HepG2 (cell line): ENCODE data around the gene AJUBA. TPM values are rescaled to one million over a fixed set of nuclear protein-coding genes. Genes with fewer than 3 reads are reported as not detected.

ENCODE experiments used
- CCAR2 ChIP-seq: fragments of 200-400 bp; formaldehyde crosslinking; optimal IDR thresholded peaks from 2 replicates; pipeline ENCODE3; 2018; ENCODE audit warnings: low read depth, mild to moderate bottlenecking, low read length, moderate library complexity
- ETV6 ChIP-seq: sonication (generic); formaldehyde crosslinking; conservative IDR thresholded peaks from 2 replicates; pipeline ENCODE4 v1.4.0; 2020; ENCODE audit warnings: missing genetic modification reagents
- FOXK1 ChIP-seq: sonication (generic); formaldehyde crosslinking; IDR thresholded peaks from 2 replicates; pipeline ENCODE4 v1.4.0; 2020; ENCODE audit warnings: low read depth, missing genetic modification reagents, borderline replicate concordance
- IRF2 ChIP-seq: IDR thresholded peaks from 2 replicates; pipeline ENCODE4 v1.6.1; 2018; ENCODE audit warnings: missing genetic modification reagents, missing compliant biosample characterization
- ISX ChIP-seq: sonication (generic); formaldehyde crosslinking; conservative IDR thresholded peaks from 2 replicates; pipeline ENCODE4 v1.5.0; 2020; ENCODE audit warnings: missing genetic modification reagents
- MED1 ChIP-seq: sonication (generic); formaldehyde crosslinking; IDR thresholded peaks from 2 replicates; pipeline ENCODE4 v1.4.0; 2020; ENCODE audit warnings: missing genetic modification reagents
- NKX3-1 ChIP-seq: sonication (generic); formaldehyde crosslinking; IDR thresholded peaks from 2 replicates; pipeline ENCODE4 v1.5.0; 2020; ENCODE audit warnings: missing genetic modification reagents
- PBX2 ChIP-seq: IDR thresholded peaks from 2 replicates; pipeline ENCODE4 v1.6.1; 2016; ENCODE audit warnings: control low read depth
- RAD51 ChIP-seq: fragments of 450-650 bp; IDR thresholded peaks from 2 replicates; pipeline ENCODE4 v1.6.1; 2016; ENCODE audit warnings: borderline replicate concordance
- RNF2 ChIP-seq: fragments of 450-650 bp; conservative IDR thresholded peaks from 2 replicates; pipeline ENCODE4 v1.6.1; 2016; ENCODE audit warnings: low read depth
- THYN1 ChIP-seq: sonication (generic); formaldehyde crosslinking; IDR thresholded peaks from 2 replicates; pipeline ENCODE4 v1.8.1; 2023; ENCODE audit warnings: low read depth, mild to moderate bottlenecking, moderate library complexity, missing genetic modification reagents, borderline replicate concordance
- ZNF143 ChIP-seq: sonication (generic); formaldehyde crosslinking; IDR thresholded peaks from 2 replicates; pipeline ENCODE4 v1.4.0; 2020; ENCODE audit warnings: missing genetic modification reagents
- ZNF24 ChIP-seq: fragments of 450-650 bp; IDR thresholded peaks from 2 replicates; pipeline ENCODE4 v1.6.1; 2017; ENCODE audit warnings: antibody characterized with exemption, mild to moderate bottlenecking
- ZNF274 ChIP-seq: sonication (generic); formaldehyde crosslinking; IDR thresholded peaks from 2 replicates; pipeline ENCODE4 v1.5.1; 2020; ENCODE audit warnings: mild to moderate bottlenecking, missing genetic modification reagents
- ZNF281 ChIP-seq: sonication (generic); formaldehyde crosslinking; IDR thresholded peaks from 2 replicates; pipeline ENCODE4 v1.4.0; 2020; ENCODE audit warnings: missing genetic modification reagents, borderline replicate concordance
- ZNF34 ChIP-seq: sonication (generic); formaldehyde crosslinking; IDR thresholded peaks from 2 replicates; pipeline ENCODE4 v1.4.0; 2020; ENCODE audit warnings: mild to moderate bottlenecking, missing genetic modification reagents, borderline replicate concordance
- ZSCAN29 ChIP-seq: sonication (generic); formaldehyde crosslinking; conservative IDR thresholded peaks from 2 replicates; pipeline ENCODE4 v1.4.0; 2020; ENCODE audit warnings: mild to moderate bottlenecking, missing genetic modification reagents
- ZUFSP ChIP-seq: sonication (generic); formaldehyde crosslinking; IDR thresholded peaks from 2 replicates; pipeline ENCODE4 v1.9.0; 2021; ENCODE audit warnings: missing genetic modification reagents, mild to moderate bottlenecking, borderline replicate concordance
- polyA plus RNA-seq, 8 experiments: library from polyadenylated mRNA; depleted of rRNA in 3 of 8; stranded (reverse) in 7 of 8; unstranded in 1 of 8; fragments of >200 nt; fragmentation: Illumina TruSeq in 4 of 8; extraction: Trizol in 4 of 8; gene quantifications; 2 replicates each; pipeline versions ENCODE4 v1.2.1 to v1.2.3, GENCODE V29; 2011 to 2016; ENCODE audit warnings: low read depth in 4 of 8, missing spikeins in 1 of 8, mixed read lengths in 1 of 8; ENCODE audit not compliant: insufficient read depth in 1 of 8
- total RNA-seq, 5 experiments: library from RNA; depleted of rRNA; stranded (reverse); fragments of >200 nt; fragmentation: Illumina TruSeq; extraction: Trizol; gene quantifications; 2 replicates each; pipeline ENCODE4 v1.2.3, GENCODE V29; 2016; ENCODE audit warnings: low read depth in 1 of 5
- TF ChIP-seq, protein P1 (sequence below): fragments of 450-650 bp; IDR thresholded peaks from 2 replicates; pipeline ENCODE4 v1.6.1; 2017; ENCODE audit warnings: mild to moderate bottlenecking
- TF ChIP-seq, protein P2 (sequence below): sonication (generic); formaldehyde crosslinking; IDR thresholded peaks from 2 replicates; pipeline ENCODE4 v1.5.0; 2020; ENCODE audit warnings: mild to moderate bottlenecking, missing genetic modification reagents, borderline replicate concordance

AJUBA gene
- total and polyA plus RNA-seq, 2 of the 13 experiments (the other 11 are each of a cell fraction or from before 2014, with no cell fraction given), result 157 to 241 TPM

GRCh38 chr14:22978981-22979671, 3.2 kb downstream of the AJUBA start (continued):
- TF ChIP-seq, protein P1, sequence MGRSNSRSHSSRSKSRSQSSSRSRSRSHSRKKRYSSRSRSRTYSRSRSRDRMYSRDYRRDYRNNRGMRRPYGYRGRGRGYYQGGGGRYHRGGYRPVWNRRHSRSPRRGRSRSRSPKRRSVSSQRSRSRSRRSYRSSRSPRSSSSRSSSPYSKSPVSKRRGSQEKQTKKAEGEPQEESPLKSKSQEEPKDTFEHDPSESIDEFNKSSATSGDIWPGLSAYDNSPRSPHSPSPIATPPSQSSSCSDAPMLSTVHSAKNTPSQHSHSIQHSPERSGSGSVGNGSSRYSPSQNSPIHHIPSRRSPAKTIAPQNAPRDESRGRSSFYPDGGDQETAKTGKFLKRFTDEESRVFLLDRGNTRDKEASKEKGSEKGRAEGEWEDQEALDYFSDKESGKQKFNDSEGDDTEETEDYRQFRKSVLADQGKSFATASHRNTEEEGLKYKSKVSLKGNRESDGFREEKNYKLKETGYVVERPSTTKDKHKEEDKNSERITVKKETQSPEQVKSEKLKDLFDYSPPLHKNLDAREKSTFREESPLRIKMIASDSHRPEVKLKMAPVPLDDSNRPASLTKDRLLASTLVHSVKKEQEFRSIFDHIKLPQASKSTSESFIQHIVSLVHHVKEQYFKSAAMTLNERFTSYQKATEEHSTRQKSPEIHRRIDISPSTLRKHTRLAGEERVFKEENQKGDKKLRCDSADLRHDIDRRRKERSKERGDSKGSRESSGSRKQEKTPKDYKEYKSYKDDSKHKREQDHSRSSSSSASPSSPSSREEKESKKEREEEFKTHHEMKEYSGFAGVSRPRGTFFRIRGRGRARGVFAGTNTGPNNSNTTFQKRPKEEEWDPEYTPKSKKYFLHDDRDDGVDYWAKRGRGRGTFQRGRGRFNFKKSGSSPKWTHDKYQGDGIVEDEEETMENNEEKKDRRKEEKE, result no peak
- no peak for TF ChIP-seq THYN1 (CRISPR knock-in tag)
- peak; percentile 73; the same call in 1 of the 2 replicates for TF ChIP-seq ZNF274 (CRISPR knock-in tag)
- TF ChIP-seq ZUFSP (CRISPR knock-in tag), result no peak
- TF ChIP-seq ZSCAN29 (CRISPR knock-in tag), result no peak
- TF ChIP-seq ZNF24, result no peak
- no peak for TF ChIP-seq ZNF34
- no peak for TF ChIP-seq NKX3-1
- TF ChIP-seq ISX (CRISPR knock-in tag), result no peak
- no peak for TF ChIP-seq CCAR2
- no peak for TF ChIP-seq RNF2
- TF ChIP-seq FOXK1 (CRISPR knock-in tag), result no peak
- TF ChIP-seq MED1 (CRISPR knock-in tag), result no peak
- no peak for TF ChIP-seq RAD51
- TF ChIP-seq ZNF281 (CRISPR knock-in tag), result no peak
- 0 out of 2 replicates have a peak, but pooled peaks have one; percentile 18 for TF ChIP-seq IRF2 (CRISPR knock-in tag)
- no peak for TF ChIP-seq PBX2 (CRISPR knock-in tag)
- no peak for TF ChIP-seq ZNF143 (CRISPR knock-in tag)
- TF ChIP-seq, protein P2, sequence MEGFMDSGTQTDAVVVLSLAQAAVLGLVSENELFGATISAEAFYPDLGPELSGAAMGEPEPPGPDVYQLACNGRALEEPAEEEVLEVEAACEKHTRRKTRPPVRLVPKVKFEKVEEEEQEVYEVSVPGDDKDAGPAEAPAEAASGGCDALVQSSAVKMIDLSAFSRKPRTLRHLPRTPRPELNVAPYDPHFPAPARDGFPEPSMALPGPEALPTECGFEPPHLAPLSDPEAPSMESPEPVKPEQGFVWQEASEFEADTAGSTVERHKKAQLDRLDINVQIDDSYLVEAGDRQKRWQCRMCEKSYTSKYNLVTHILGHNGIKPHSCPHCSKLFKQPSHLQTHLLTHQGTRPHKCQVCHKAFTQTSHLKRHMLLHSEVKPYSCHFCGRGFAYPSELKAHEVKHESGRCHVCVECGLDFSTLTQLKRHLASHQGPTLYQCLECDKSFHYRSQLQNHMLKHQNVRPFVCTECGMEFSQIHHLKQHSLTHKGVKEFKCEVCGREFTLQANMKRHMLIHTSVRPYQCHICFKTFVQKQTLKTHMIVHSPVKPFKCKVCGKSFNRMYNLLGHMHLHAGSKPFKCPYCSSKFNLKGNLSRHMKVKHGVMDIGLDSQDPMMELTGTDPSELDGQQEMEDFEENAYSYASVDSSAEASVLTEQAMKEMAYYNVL (CRISPR knock-in tag), result no peak
- peak; percentile 84 for TF ChIP-seq ETV6
